ENCODE measurements around the gene ANKS1A.
"Not testable (repeated sequence)": the region's sequence is repeated elsewhere in the genome, so short reads cannot be mapped to it uniquely, and the experiment has no call there.

The ANKS1A gene

GRCh38 chr6:34887753-34888513 lies 1.1 kb upstream of the ANKS1A start, which contains the start of gene TAF11:
Gene TAF11, minus strand, starts transcription at chr6:34888042. Its CDS starts 85 bp downstream, at chr6:34887957.
- peak; percentile 87 to 88 for DNase-seq

- no peak for DNase-seq
Measured at GRCh38 chr6:34888514-34888856, 570 bp upstream of the ANKS1A start.

GRCh38 chr6:34890533-34890925 lies 1.5 kb downstream of the ANKS1A start:
- DNase-seq = no peak

DNA sequence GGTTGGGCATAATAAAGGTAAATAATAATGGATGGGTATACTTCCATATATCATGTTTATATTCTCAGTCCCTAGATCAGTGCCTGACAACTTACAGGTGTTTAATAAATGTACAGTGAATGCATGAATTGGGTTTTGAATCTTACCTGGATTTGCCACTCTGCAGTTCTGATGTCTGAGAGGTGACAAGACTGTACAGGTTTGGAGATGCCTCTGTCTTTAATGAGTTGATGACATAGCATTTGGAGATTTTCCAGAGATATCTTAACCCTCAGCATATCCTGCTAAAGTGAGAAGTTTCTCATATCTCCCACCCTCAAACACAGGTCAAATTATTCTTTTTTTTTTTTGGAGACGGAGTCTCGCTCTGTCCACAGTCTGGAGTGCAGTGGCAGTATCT lies 2.2 kb downstream of the ANKS1A start:
- DNase-seq = no peak

DNA sequence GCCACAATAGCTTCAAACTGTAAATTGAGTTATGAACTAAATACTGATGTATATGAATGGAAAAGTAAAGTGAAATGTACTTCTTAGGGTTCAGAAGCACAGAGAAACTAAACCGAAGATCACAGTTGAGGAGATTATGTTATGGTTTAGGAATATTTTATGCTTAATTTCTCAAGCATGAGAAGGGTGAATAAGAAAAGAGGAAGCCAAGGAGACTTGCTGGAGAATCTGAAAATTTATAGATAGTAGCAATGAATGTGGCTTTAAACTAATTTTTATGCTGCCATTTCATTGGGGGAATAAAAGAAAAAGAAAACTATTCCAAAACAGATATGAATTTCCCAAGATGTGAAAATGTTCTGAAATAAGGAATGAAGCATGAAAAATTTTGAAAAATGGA lies 5.6 kb downstream of the ANKS1A start:
- DNase-seq = no peak

GRCh38 chr6:34897130-34897529 lies 8.1 kb downstream of the ANKS1A start:
- no peak for DNase-seq

DNA sequence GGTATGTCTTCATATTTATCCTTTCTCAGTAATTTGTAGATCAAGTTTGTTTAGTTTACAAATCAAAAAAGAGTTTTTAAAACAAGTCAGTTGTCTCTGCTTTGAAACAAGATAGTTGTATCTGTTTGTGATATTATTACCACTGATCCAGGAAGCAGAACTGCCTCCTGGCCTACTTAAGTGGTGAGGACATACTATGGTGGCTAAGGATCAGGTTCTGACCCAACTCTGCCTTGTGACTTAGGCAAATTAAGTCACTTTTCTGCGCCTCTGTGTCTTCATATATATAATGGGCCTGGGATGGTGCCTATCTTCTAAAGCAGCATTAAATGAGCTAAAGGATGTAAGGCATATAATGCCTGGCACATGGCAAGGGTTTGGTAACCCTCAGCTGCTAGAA lies 8.7 kb downstream of the ANKS1A start:
- no peak for DNase-seq

- DNase-seq = not testable (repeated sequence)
Measured at GRCh38 chr6:34899748-34900147, 10.7 kb downstream of the ANKS1A start.

DNA sequence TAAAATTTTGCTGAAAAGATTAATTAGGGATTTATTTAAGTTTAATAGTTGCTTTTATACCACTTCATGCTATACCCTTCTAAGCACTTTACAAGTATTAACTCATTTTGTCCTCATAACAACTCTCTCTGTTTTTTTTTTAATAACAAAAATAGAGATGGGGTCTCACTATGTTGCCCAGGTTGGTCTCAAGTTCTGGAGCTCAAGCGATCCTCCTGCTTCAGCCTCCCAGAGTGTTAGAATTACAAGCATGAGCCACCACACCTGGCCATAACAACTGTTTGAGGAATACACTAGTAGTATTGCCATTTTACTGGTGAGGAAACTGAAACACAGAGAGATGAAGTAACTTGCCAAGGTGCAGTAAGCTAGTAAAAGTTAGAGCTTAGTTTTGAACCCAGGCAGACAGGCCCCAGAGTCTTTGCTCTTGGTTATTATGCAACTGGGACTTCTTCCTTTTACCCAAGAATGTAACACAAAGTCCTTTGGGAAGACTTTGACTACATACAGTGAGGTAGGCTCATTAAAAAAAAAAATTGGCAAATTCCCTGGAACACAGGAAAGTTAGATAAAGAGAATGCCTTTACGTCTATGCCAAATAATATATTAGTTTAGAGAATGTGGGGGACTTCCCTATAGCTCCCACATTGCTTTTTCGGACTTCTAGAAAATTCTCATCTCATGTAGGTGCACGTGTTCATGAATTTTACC lies 11.4 kb downstream of the ANKS1A start:
- no peak for DNase-seq

DNA sequence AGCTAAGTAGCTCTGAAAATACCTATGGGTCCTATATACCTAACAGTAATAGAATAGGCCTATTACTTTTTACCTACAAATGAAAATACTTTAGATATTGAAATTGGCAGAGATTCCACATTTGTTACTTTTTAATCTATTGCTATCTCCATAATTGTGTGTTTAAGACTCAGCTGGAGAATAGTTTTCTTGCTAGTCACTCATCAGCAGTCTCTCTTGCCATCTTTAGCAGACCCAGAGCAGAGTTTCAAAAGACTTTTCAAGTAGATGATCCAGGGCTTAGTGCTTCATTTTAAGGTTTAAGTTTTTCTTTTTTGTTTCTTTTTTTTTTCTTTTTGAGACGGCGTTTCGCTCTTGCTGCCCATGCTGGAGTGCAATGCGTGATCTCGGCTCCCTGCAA lies 12.9 kb downstream of the ANKS1A start:
- DNase-seq = no peak

GRCh38 chr6:34904990-34905613 lies 16.0 kb downstream of the ANKS1A start:
- DNase-seq = no peak

DNA sequence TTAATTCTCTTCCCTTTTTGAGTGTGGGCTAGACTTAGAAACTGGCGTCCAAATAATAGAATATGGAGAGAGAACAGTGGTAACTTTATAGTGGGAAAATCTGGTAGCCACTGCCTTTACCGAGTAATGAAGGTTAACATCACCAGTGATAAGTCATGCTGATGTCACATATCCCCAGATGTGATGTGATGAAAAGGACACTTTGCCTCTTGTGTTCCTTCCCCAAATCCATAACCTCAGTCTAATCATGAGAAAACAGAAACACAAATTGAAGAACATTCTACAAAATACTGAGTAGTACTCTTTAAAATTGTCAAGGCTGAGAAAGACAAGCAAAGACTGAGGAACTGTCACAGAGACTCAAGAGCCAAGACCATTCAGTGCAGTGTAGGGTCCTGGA lies 17.8 kb downstream of the ANKS1A start:
- no peak for DNase-seq

GRCh38 chr6:34908194-34908593 lies 19.1 kb downstream of the ANKS1A start:
- DNase-seq = no peak

DNA sequence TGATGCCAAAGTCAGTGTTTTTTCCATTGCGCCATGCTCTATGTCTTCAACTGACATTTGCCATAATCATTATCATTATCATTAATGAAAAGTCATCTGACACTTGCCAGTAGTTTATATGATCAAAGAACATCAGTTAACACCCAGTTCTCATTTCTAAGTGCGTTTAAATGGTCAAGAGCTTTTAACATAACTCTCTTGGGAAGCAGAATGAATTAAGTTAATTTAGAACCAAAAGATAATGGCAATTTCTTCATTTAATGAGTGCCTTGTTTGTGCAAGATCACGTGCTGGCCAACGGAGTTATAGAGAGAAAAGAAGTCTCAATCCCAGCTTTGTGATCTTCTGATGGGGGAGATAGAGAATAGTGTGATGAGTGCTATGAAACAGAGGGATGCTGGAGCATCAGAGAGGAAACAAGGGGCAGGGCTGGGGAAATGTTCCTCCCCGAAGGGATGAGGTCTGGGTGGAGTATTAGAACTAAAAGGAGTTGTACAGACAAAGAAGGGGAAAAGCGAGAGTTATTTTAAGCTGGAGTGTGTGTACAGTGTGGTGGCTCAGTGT lies 20.3 kb downstream of the ANKS1A start:
- no peak for DNase-seq

DNA sequence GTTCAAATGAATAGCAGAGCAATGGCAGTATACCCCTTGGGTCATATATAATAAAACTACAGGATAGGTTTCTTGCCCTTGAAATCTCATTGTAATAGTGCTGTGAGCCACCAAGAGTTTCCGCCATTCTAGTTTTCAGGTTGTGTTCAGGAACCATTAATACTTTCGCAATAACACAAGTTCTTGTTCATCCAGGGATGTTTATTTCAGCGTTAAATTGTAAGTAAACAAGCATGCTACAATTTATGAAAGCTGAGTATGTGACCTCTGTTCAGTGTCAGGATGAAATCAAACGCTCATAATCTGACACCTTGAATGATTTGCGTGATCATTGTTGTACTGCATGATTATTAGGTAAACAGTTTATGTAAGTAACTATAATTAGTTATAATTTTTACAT lies 22.8 kb downstream of the ANKS1A start:
- DNase-seq = no peak

- no peak for DNase-seq
Measured at GRCh38 chr6:34912715-34913464, 23.8 kb downstream of the ANKS1A start.

DNA sequence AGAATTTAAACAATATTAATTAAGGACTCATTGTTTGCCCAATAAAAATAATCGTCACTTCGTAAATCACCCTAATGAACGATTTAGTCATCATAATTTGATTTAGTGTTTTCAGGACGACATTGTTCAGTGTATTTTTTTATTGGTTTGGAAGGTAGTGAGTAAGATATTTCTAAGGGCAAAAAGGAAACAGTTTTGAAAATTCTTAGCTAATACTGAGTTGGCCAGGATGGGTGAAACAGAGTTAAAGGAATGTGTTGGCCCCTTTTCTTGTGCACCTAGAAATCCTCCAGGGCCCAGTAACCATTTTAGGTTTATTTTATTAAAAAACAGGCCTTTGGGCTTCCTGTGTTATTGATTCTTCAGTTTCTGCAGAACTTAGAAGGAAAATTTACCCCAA lies 25.3 kb downstream of the ANKS1A start:
- DNase-seq = no peak

GRCh38 chr6:34916348-34916967 lies 27.4 kb downstream of the ANKS1A start:
- peak in 1 of 2 donors; percentile 17 for DNase-seq

- DNase-seq = peak in 1 of 2 donors; percentile 2
Measured at GRCh38 chr6:34917626-34918285, 28.7 kb downstream of the ANKS1A start.

DNA sequence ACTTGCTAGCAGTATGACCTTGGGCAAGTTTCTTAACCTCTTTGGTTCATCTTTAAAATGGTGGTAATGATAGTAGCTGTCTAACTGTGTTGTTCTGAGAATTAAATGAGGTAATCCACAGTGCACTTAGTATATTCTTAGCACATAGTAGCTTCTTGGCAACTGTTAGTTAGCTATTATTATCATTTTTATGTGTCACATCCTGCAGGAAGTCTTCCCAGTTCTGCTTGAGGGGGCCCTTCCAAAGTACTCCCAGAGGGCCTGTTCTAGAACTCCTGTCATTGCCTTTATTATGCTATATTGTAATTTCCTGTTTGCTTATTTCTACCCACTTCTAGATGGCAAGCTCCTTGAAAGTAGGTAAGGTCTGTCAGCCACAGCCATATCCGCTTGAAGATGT lies 30.6 kb downstream of the ANKS1A start:
- no peak for DNase-seq

GRCh38 chr6:34920097-34920496 lies 31.0 kb downstream of the ANKS1A start:
- DNase-seq = no peak

- no peak for DNase-seq
Measured at GRCh38 chr6:34922177-34922663, 33.2 kb downstream of the ANKS1A start.

Measured in hippocampal formation (tissue), 2 donors.